ENCODE results near the gene ME3.

- TF ChIP-seq CTCF (IDR thresholded peaks at IDR 0.05) (no peak), ATF2 (CRISPR knock-in tag; IDR thresholded peaks at IDR 0.05; ENCODE audit: borderline replicate concordance, low read depth) (no peak), SMAD3 (CRISPR knock-in tag; IDR thresholded peaks at IDR 0.05; ENCODE audit: borderline replicate concordance) (no peak), ELF4 (CRISPR knock-in tag; IDR thresholded peaks at IDR 0.05; ENCODE audit: low read depth) (no peak), E2F5 (CRISPR knock-in tag; IDR thresholded peaks at IDR 0.05) (no peak), SP1 (CRISPR knock-in tag; conservative IDR thresholded peaks at IDR 0.05) (no peak)
These were observed 93.0 kb downstream of the ME3 start for GRCh38 chr11:86579406-86579731.
